Osteoblast (primary cell): ENCODE measurements around the gene TMCC2. TPM values are rescaled to one million over a fixed set of nuclear protein-coding genes. Genes with fewer than 3 reads are reported as not detected.

ENCODE experiments used
- DNase-seq: peaks from one replicate; pipeline ENCODE4 v3.0.0; 2011; ENCODE audit warnings: low spot score, mixed read lengths; ENCODE audit not compliant: insufficient read length; ENCODE audit errors: missing footprints
- H2AFZ ChIP-seq: 2 replicates; pipeline ENCODE4 v1.6.0; 2011; ENCODE audit warnings: mild to moderate bottlenecking, low read length
- H3K27ac ChIP-seq: 2 replicates; pipeline ENCODE4 v1.5.1; 2011; ENCODE audit warnings: mild to moderate bottlenecking, low read depth, low read length, moderate library complexity
- H3K27me3 ChIP-seq: 2 replicates; pipeline ENCODE4 v1.6.0; 2012; ENCODE audit warnings: mild to moderate bottlenecking, control low read depth, inconsistent platforms, low read length, moderate library complexity; ENCODE audit not compliant: insufficient read depth
- H3K36me3 ChIP-seq: 2 replicates; pipeline ENCODE4 v1.5.1; 2011; ENCODE audit warnings: mild to moderate bottlenecking, low read length, control low read depth, moderate library complexity; ENCODE audit not compliant: insufficient read depth
- H3K4me1 ChIP-seq: 2 replicates; pipeline ENCODE4 v1.5.1; 2011; ENCODE audit warnings: mild to moderate bottlenecking, low read length, control low read depth, moderate library complexity; ENCODE audit not compliant: insufficient read depth
- H3K4me2 ChIP-seq: 2 replicates; pipeline ENCODE4 v1.6.0; 2011; ENCODE audit warnings: mild to moderate bottlenecking, low read length; ENCODE audit not compliant: insufficient read depth
- H3K4me3 ChIP-seq: fragments of 200-600 bp; sonication (generic); 3 replicates; pipeline ENCODE4 v1.5.1; 2012; ENCODE audit warnings: mild to moderate bottlenecking, low read length, inconsistent platforms; ENCODE audit not compliant: insufficient read depth
- H3K79me2 ChIP-seq: 2 replicates; pipeline ENCODE4 v1.6.0; 2012; ENCODE audit warnings: mild to moderate bottlenecking, low read length, control low read depth, inconsistent platforms; ENCODE audit not compliant: insufficient read depth
- H3K9me3 ChIP-seq: 2 replicates; pipeline ENCODE4 v1.5.1; 2011; ENCODE audit warnings: low read depth, low read length, control low read depth
- H4K20me1 ChIP-seq: 2 replicates; pipeline ENCODE4 v1.6.0; 2012; ENCODE audit warnings: mild to moderate bottlenecking, low read length, control low read depth; ENCODE audit not compliant: insufficient read depth
- total RNA-seq: library from RNA; depleted of rRNA; stranded (reverse); fragments of >200 nt; gene quantifications from 2 replicates; pipeline ENCODE4 v1.2.3, GENCODE V29; 2012
- TF ChIP-seq, protein P1 (sequence below): IDR thresholded peaks from 2 replicates; pipeline ENCODE4 v1.5.1; 2011; ENCODE audit warnings: mild to moderate bottlenecking, low read depth, low read length, moderate library complexity; ENCODE audit errors: extremely low read depth

Gene TMCC2
- total RNA-seq, 1 donor: 1.8 TPM

DNA sequence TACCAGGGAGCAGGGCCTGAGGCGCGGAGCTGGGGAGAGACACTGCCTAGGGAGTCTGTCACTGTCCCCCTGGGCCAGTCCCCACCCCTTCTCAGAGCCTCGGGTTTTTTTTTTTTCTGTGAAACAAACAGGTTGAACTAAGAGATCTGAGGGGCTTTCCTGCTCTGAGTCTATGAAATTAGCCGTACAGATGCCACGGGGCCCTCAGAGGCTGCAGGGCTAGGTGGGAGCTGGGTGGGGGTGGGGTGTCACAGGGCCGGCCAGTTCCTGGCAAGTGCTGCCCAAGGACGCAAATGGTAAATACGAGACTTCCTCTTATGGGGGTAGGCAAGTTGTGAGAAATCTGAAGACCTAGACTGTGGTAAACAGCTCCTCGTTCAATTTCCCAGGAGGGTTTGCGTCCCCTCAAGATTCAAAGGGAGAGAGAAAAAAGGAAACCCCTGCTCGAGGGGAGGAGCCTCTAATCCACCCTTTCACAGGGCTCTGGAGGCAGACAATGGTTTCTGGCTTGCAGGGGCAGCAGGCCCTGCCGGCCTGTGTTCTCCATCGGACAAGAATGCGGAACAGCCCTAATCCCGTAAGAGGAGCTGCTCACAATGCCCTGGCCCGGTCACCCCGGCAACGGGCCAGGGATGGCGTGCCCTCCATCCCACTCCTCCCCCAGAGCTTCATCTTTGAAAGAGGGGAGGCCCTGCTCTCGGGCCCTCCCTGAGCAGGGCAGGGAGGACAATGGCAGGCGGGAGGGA, 86.0 kb downstream of the TMCC2 start:
- DNase-seq: no peak
- peaks cover 37% of the 10 kb centered on the region for H4K20me1 ChIP-seq
- peak overlapping the region; percentile 10 for H3K4me2 ChIP-seq
- no peaks in the 10 kb centered on the region for H3K27me3 ChIP-seq
- H2AFZ ChIP-seq: no peak overlapping the region
- peak overlapping the region; percentile 16 for H3K27ac ChIP-seq
- TF ChIP-seq, protein P1, sequence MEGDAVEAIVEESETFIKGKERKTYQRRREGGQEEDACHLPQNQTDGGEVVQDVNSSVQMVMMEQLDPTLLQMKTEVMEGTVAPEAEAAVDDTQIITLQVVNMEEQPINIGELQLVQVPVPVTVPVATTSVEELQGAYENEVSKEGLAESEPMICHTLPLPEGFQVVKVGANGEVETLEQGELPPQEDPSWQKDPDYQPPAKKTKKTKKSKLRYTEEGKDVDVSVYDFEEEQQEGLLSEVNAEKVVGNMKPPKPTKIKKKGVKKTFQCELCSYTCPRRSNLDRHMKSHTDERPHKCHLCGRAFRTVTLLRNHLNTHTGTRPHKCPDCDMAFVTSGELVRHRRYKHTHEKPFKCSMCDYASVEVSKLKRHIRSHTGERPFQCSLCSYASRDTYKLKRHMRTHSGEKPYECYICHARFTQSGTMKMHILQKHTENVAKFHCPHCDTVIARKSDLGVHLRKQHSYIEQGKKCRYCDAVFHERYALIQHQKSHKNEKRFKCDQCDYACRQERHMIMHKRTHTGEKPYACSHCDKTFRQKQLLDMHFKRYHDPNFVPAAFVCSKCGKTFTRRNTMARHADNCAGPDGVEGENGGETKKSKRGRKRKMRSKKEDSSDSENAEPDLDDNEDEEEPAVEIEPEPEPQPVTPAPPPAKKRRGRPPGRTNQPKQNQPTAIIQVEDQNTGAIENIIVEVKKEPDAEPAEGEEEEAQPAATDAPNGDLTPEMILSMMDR: no peak
- no peak overlapping the region for H3K4me3 ChIP-seq
- H3K4me1 ChIP-seq: peaks cover 33% of the 10 kb centered on the region
- peaks cover 39% of the 10 kb centered on the region for H3K36me3 ChIP-seq
- peaks cover 94% of the 10 kb centered on the region for H3K79me2 ChIP-seq
- H3K9me3 ChIP-seq: no peaks in the 10 kb centered on the region

DNA sequence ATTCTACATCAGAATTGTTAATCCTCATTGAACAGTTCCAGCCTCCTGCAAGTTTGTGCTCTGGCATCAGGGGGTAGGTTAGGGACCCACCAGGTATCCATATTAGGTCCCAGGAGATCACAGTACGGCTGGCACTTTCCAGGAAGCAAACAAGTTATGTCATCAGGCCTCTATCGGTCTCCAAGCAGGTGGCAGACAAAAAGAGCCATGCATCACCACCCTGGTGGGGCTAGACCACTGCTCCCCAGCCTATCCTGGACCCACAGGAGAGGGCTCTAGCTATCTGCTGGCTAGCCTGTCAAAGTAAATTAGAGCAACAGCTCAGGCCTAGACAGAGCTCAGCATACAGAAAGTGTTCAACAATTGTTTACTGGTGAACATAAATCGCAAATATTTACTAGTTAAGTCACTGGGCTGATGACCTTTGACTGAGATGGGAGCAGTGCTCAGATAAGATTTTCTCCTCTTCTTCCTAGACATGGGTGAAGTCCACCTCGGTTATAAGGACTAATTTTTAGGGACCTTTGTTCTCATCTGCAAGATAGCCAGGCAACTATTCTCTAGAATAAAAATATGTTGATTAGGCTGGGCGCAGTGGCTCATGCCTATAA, 87.4 kb downstream of the TMCC2 start:
- Histone ChIP-seq H2AFZ (no peak overlapping the region), H3K27ac (no peak overlapping the region), H3K9me3 (no peaks in the 10 kb centered on the region), H3K27me3 (no peaks in the 10 kb centered on the region), H3K79me2 (peaks cover 98% of the 10 kb centered on the region), H3K4me1 (peaks cover 47% of the 10 kb centered on the region), H3K4me2 (no peak overlapping the region), H4K20me1 (peaks cover 43% of the 10 kb centered on the region), H3K4me3 (no peak overlapping the region), H3K36me3 (peaks cover 25% of the 10 kb centered on the region)
- TF ChIP-seq, protein P1: no peak
- DNase-seq: no peak

DNA sequence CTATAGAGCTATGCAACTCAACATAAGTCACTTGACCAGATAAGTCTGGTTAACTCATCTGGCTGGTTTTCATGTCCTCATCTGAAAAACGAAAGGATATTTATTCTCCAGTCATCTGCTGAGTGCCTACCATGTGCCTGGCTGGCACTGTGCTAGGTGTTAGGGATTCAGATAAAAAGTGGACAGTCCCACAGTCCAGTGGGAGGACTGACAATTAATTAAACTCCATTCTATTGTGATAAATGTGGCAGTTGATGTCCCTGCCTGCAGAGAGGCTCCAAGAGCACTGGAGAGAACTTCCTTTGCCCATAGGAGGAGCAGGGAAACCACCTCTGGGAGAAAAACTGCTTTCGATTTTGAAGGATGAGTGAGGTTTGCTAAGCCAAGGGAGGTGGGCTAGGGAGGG, 88.4 kb downstream of the TMCC2 start:
- H3K27ac ChIP-seq: peak overlapping the region; percentile 44

More for the DNA sequence above, 88.4 kb downstream of the TMCC2 start:
- no peak for DNase-seq
- H4K20me1 ChIP-seq: peaks cover 43% of the 10 kb centered on the region
- H3K9me3 ChIP-seq: no peaks in the 10 kb centered on the region
- peaks cover 97% of the 10 kb centered on the region for H3K79me2 ChIP-seq
- no peak overlapping the region for H3K4me3 ChIP-seq
- peaks cover 51% of the 10 kb centered on the region for H3K4me1 ChIP-seq
- H3K36me3 ChIP-seq: peaks cover 15% of the 10 kb centered on the region
- TF ChIP-seq, protein P1: no peak
- no peaks in the 10 kb centered on the region for H3K27me3 ChIP-seq
- peak overlapping the region; percentile 80 for H3K4me2 ChIP-seq
- no peak overlapping the region for H2AFZ ChIP-seq
